Smooth muscle cell of the pulmonary artery (primary cell): ENCODE results near the gene OR2Z1. TPM values are rescaled to one million over a fixed set of nuclear protein-coding genes. Genes with fewer than 3 reads are reported as not detected.

Experiments used
- total RNA-seq: library from RNA; depleted of rRNA; stranded (reverse); fragments of >200 nt; gene quantifications from 2 replicates; pipeline ENCODE4 v1.2.3, GENCODE V29; 2014

Gene OR2Z1, protein sequence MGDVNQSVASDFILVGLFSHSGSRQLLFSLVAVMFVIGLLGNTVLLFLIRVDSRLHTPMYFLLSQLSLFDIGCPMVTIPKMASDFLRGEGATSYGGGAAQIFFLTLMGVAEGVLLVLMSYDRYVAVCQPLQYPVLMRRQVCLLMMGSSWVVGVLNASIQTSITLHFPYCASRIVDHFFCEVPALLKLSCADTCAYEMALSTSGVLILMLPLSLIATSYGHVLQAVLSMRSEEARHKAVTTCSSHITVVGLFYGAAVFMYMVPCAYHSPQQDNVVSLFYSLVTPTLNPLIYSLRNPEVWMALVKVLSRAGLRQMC
- not detected in 2 replicates for total RNA-seq

DNA sequence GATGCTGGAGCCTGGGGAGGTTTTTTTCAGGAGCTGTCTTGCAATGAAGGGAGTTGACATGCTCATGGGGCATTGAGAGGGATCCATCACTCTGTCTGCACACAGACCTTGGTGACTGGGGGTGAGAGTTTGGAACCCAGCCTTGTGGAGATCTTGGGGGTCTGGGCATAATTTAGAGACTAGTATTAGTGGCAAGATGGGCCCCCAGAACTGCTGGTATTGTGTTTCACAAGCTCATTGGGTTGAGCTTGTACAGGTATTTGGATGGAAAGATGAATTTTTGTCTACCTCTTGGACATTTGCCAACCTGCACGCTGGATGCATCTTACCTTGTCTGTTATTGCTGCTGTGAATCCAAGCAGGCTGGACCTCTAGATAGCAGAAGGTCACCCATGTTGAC lies at the start of gene OR2Z1:
TSS of gene OR2Z1 (plus strand) at position 301 of the 400 bp plus-strand sequence. CDS start 9,395 bp downstream, outside the sequence.

DNA sequence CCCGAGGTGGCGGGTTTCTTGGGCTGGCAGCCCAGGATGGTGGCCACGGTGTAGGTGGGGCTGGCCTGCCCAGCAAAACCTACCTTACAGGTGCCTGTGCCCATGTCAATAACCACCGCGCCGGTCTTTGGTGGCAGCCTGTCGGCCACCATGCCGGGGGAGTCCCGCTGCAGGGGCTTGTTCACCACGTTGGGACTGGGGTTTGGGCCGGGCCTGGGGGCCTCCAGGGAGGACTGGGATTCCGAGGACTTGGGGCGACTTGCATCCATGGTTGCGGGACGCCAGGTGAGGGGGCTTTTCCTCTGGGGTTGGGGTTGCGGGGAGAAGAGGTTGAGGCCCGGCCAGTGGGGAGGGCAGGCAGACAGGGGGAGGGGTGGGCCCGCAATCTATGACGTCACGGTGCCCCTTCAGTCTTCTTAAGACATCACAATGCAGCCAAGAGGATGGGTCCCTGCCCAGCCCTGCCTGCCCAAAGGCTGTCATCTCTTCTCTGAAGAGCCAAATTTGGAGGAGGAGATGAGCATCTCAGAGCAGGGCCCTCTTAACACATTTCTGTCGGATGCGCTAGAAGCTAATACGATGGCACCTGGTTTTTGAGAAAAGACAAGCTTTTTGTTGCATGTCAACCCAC lies 22.9 kb upstream of the OR2Z1 start, which contains the start of gene ACTL9:
TSS of gene ACTL9 (minus strand) at position 363 of the 631 bp plus-strand sequence. CDS start at position 269, 94 bp downstream.

Other genes starting within 250 kb of the OR2Z1 start
- 0.07 and 0.20 TPM in 2 replicates for gene PRAM1, start 219.0 kb upstream of the OR2Z1 start, total RNA-seq
- 6.1 and 7.5 TPM in 2 replicates for gene ZNF414, start 207.5 kb upstream of the OR2Z1 start, total RNA-seq
- gene MYO1F, start 144.2 kb upstream of the OR2Z1 start, total RNA-seq = 0.13 TPM in 2 replicates
- 21.6 and 29.1 TPM in 2 replicates for gene ADAMTS10, start 110.9 kb upstream of the OR2Z1 start, total RNA-seq
- not detected in 2 replicates for gene NFILZ, start 91.0 kb upstream of the OR2Z1 start, total RNA-seq
- gene ACTL9, start 22.8 kb upstream of the OR2Z1 start, total RNA-seq = not detected in 2 replicates
- gene ZNF558, start 110.7 kb downstream of the OR2Z1 start, total RNA-seq = 21.4 and 23.1 TPM in 2 replicates
- gene MBD3L1, start 110.7 kb downstream of the OR2Z1 start, total RNA-seq = not detected in 2 replicates